H1 (cell line): ENCODE results near the gene KRT4. TPM values are rescaled to one million over a fixed set of nuclear protein-coding genes. Genes with fewer than 3 reads are reported as not detected.

ENCODE experiments used
- CTCF ChIA-PET: fragments of 300-600 bp; sonication (Branson Sonifier 250); formaldehyde crosslinking; loops from one replicate; lab custom pipeline; 2021; ENCODE audit not compliant: partially characterized antibody; lab: Charles Lee
- POLR2A ChIA-PET: fragments of 300-600 bp; sonication (Branson Sonifier 250); formaldehyde crosslinking; loops from one replicate; lab custom pipeline; 2021; ENCODE audit warnings: inconsistent platforms; ENCODE audit not compliant: partially characterized antibody; lab: Charles Lee
- DNase-seq, 2 experiments: peaks; one replicate each; pipeline versions ENCODE4 v3.0.0 to v3.0.0-alpha.2; 2010 to 2022; ENCODE audit warnings: low spot score in 2 of 2, low read depth in 1 of 2, mixed read lengths in 1 of 2
- FAIRE-seq: peaks from 2 replicates; lab custom pipeline; 2011; peaks lifted over from hg19 to GRCh38; lab: Jason Lieb, UNC
- H2AFZ ChIP-seq: 2 replicates; pipeline ENCODE4 v1.8.1; 2012; ENCODE audit warnings: low read length, inconsistent platforms
- H2AK5ac ChIP-seq: 2 replicates; pipeline ENCODE4 v1.6.1; 2013; ENCODE audit warnings: low read depth, low read length
- H2BK120ac ChIP-seq: replicated peaks from 2 replicates; pipeline ENCODE3; 2013; ENCODE audit warnings: low read depth, low read length, inconsistent platforms
- H2BK12ac ChIP-seq: 2 replicates; pipeline ENCODE4 v1.6.1; 2013; ENCODE audit warnings: low read depth, low read length
- H2BK15ac ChIP-seq: 2 replicates; pipeline ENCODE4 v1.6.1; 2013; ENCODE audit warnings: low read length
- H2BK20ac ChIP-seq: 2 replicates; pipeline ENCODE4 v1.6.1; 2013; ENCODE audit warnings: low read length
- H2BK5ac ChIP-seq: 2 replicates; pipeline ENCODE4 v1.6.1; 2013; ENCODE audit warnings: low read depth, low read length
- H3K14ac ChIP-seq: 2 replicates; pipeline ENCODE4 v1.6.1; 2013; ENCODE audit warnings: inconsistent platforms; ENCODE audit not compliant: insufficient read length
- H3K18ac ChIP-seq: 2 replicates; pipeline ENCODE4 v1.6.1; 2013; ENCODE audit warnings: low read length; ENCODE audit errors: extremely low read depth
- H3K23ac ChIP-seq: 2 replicates; pipeline ENCODE4 v1.6.1; 2013; ENCODE audit warnings: inconsistent platforms; ENCODE audit not compliant: insufficient read length
- H3K23me2 ChIP-seq: 2 replicates; pipeline ENCODE4 v1.6.1; 2013; ENCODE audit warnings: low read depth, low read length
- H3K27ac ChIP-seq: 2 replicates; pipeline ENCODE4 v1.6.1; 2011; ENCODE audit warnings: low read depth, low read length, inconsistent platforms
- H3K27me3 ChIP-seq, 4 experiments: replicated peaks in 1 of 4; 1 replicate in 1 of 4; 2 replicates in 3 of 4; pipeline versions ENCODE4 v1.6.1 to v1.8.1; 2011 to 2013; ENCODE audit warnings: low read length in 3 of 4, mild to moderate bottlenecking in 3 of 4, inconsistent platforms in 2 of 4, mixed read lengths in 2 of 4, moderate library complexity in 1 of 4; ENCODE audit not compliant: control insufficient read depth in 3 of 4, insufficient read depth in 3 of 4; ENCODE audit errors: extremely low read depth in 1 of 4
- H3K36me3 ChIP-seq, 4 experiments: 2 replicates each; pipeline versions ENCODE4 v1.6.1 to v1.8.1; 2011 to 2013; ENCODE audit warnings: mild to moderate bottlenecking in 4 of 4, low read length in 3 of 4, moderate library complexity in 2 of 4, control low read depth in 1 of 4, inconsistent platforms in 1 of 4; ENCODE audit not compliant: insufficient read depth in 4 of 4, control insufficient read depth in 2 of 4
- H3K4ac ChIP-seq: replicated peaks from 2 replicates; pipeline ENCODE3; 2013; ENCODE audit warnings: low read length, low read depth, mixed read lengths, inconsistent platforms; ENCODE audit not compliant: insufficient read length
- H3K4me1 ChIP-seq, 4 experiments: replicated peaks in 1 of 4; 1 replicate in 1 of 4; 2 replicates in 3 of 4; pipeline versions ENCODE4 v1.6.1 to v1.8.1; 2011 to 2013; ENCODE audit warnings: low read length in 3 of 4, inconsistent platforms in 2 of 4, mixed read lengths in 1 of 4; ENCODE audit not compliant: insufficient read depth in 4 of 4, control insufficient read depth in 3 of 4
- H3K4me2 ChIP-seq, 2 experiments: 2 replicates each; pipeline versions ENCODE4 v1.6.1 to v1.8.1; 2011 to 2013; ENCODE audit warnings: low read depth in 2 of 2, low read length in 2 of 2, control low read depth in 1 of 2, inconsistent platforms in 1 of 2, mild to moderate bottlenecking in 1 of 2; ENCODE audit not compliant: insufficient read depth in 1 of 2
- H3K4me3 ChIP-seq, 4 experiments: fragments of 200-600, 300-600 bp in 1 of 4; sonication (generic), shearing (Covaris generic), sonication (Bioruptor Twin) in 1 of 4; 2 replicates each; pipeline versions ENCODE4 v1.5.1 to v1.8.1; 2011 to 2016; ENCODE audit warnings: low read length in 4 of 4, low read depth in 3 of 4, control low read depth in 2 of 4, inconsistent platforms in 2 of 4, mild to moderate bottlenecking in 2 of 4, mixed read lengths in 1 of 4, moderate library complexity in 1 of 4; ENCODE audit not compliant: insufficient read depth in 2 of 4; ENCODE audit errors: extremely low read depth in 1 of 4
- H3K56ac ChIP-seq: replicated peaks from 2 replicates; pipeline ENCODE3; 2013; ENCODE audit warnings: low read depth, mild to moderate bottlenecking, mixed read lengths, low read length, inconsistent platforms; ENCODE audit not compliant: insufficient read length
- H3K79me1 ChIP-seq: 2 replicates; pipeline ENCODE4 v1.6.1; 2013; ENCODE audit warnings: low read depth, low read length, control low read depth
- H3K79me2 ChIP-seq, 2 experiments: 2 replicates each; pipeline versions ENCODE4 v1.6.1 to v1.8.1; 2012 to 2013; ENCODE audit warnings: low read length in 2 of 2, mild to moderate bottlenecking in 2 of 2, inconsistent platforms in 1 of 2; ENCODE audit not compliant: insufficient read depth in 2 of 2, control insufficient read depth in 1 of 2
- H3K9ac ChIP-seq, 4 experiments: replicated peaks in 1 of 4; 1 replicate in 1 of 4; 2 replicates in 3 of 4; pipeline versions ENCODE4 v1.6.1 to v1.8.1; 2011 to 2013; ENCODE audit warnings: low read depth in 3 of 4, low read length in 3 of 4, control low read depth in 2 of 4, mild to moderate bottlenecking in 2 of 4, moderate library complexity in 2 of 4, inconsistent platforms in 1 of 4; ENCODE audit errors: extremely low read depth in 1 of 4
- H3K9me3 ChIP-seq, 2 experiments: 2 replicates each; pipeline versions ENCODE4 v1.6.1 to v1.8.1; 2012 to 2013; ENCODE audit warnings: mild to moderate bottlenecking in 2 of 2, moderate library complexity in 2 of 2, control low read depth in 1 of 2, inconsistent platforms in 1 of 2, low read depth in 1 of 2, low read length in 1 of 2, mixed read lengths in 1 of 2; ENCODE audit not compliant: insufficient read depth in 2 of 2
- H4K20me1 ChIP-seq, 2 experiments: replicated peaks in 1 of 2; 2 replicates each; pipeline versions ENCODE3 to v1.8.1; 2011 to 2013; ENCODE audit warnings: inconsistent platforms in 2 of 2, low read length in 2 of 2, mild to moderate bottlenecking in 1 of 2; ENCODE audit not compliant: insufficient read depth in 2 of 2, control insufficient read depth in 1 of 2
- H4K5ac ChIP-seq: 2 replicates; pipeline ENCODE4 v1.6.1; 2013; ENCODE audit warnings: low read length, low read depth, mixed read lengths, inconsistent platforms; ENCODE audit not compliant: insufficient read length
- H4K8ac ChIP-seq: 2 replicates; pipeline ENCODE4 v1.8.0; 2013; ENCODE audit warnings: mild to moderate bottlenecking, moderate library complexity, low read length, inconsistent platforms; ENCODE audit not compliant: insufficient read depth; ENCODE audit errors: extremely low read depth
- H4K91ac ChIP-seq: replicated peaks from 2 replicates; pipeline ENCODE3; 2013; ENCODE audit warnings: low read length, mixed read lengths, inconsistent platforms; ENCODE audit not compliant: insufficient read length
- BRCA1 ChIP-seq: IDR thresholded peaks from 2 replicates; pipeline ENCODE4 v1.6.1; 2012; ENCODE audit warnings: low read depth, low read length, improper control_type of control experiment
- CBX8 ChIP-seq: fragments of 300-800, 300-1000 bp; sonication (generic); IDR thresholded peaks from 2 replicates; pipeline ENCODE4 v1.7.1; 2016; ENCODE audit warnings: low read depth, low read length, borderline replicate concordance
- CREB1 ChIP-seq: IDR thresholded peaks from 2 replicates; pipeline ENCODE4 v1.6.1; 2012; ENCODE audit warnings: inconsistent platforms
- CTBP2 ChIP-seq: IDR thresholded peaks from 2 replicates; pipeline ENCODE4 v1.7.0; 2011; ENCODE audit warnings: borderline replicate concordance, mild to moderate bottlenecking, moderate library complexity, mixed read lengths, low read length; ENCODE audit not compliant: insufficient read depth, insufficient read length
- GTF2F1 ChIP-seq: IDR thresholded peaks from 2 replicates; pipeline ENCODE4 v1.6.1; 2012; ENCODE audit warnings: low read depth, low read length, improper control_type of control experiment, borderline replicate concordance
- SUZ12 ChIP-seq: fragments of 200-600 bp; sonication (generic); IDR thresholded peaks from 2 replicates; pipeline ENCODE4 v1.6.1; 2012; ENCODE audit warnings: mild to moderate bottlenecking, inconsistent platforms, low read length, moderate library complexity, mixed read lengths
- WGBS, 2 experiments: shearing (Covaris generic) in 1 of 2; methylation state at CpG; one replicate each; pipeline versions ENCODE4 v1.1.6 to v1.1.7; 2013 to 2015; ENCODE audit warnings: low lambda C conversion rate in 2 of 2, mixed read lengths in 2 of 2, inconsistent platforms in 1 of 2, low coverage in 1 of 2, missing lambda C conversion rate in 1 of 2; ENCODE audit not compliant: insufficient replicate concordance in 2 of 2, insufficient coverage in 1 of 2, insufficient read length in 1 of 2; ENCODE audit errors: extremely low coverage in 1 of 2, missing lambda C conversion rate in 1 of 2; 5-methylcytosine and 5-hydroxymethylcytosine counted together
- polyA plus RNA-seq, 7 experiments: library from polyadenylated mRNA; depleted of rRNA in 3 of 7; stranded (reverse) in 5 of 7; unstranded in 2 of 7; fragments of >200 nt in 5 of 7; fragments of 200-250 nt in 2 of 7; gene quantifications; 1 replicate in 5 of 7; 2 replicates in 1 of 7; 4 replicates in 1 of 7; pipeline versions ENCODE4 v1.2.1 to v1.2.3, GENCODE V29; 2011 to 2013; ENCODE audit warnings: missing spikeins in 2 of 7, mixed read lengths in 2 of 7
- total RNA-seq: library from RNA; stranded (reverse); fragmentation: NEBNext Ultra II Directional; extraction: Animal tissue kit (Norgen Biotek cat#: 25700); gene quantifications from 2 replicates; pipeline ENCODE4 v1.2.1, GENCODE V29; 2021
- TF ChIP-seq, protein P1 (sequence below): IDR thresholded peaks from 2 replicates; pipeline ENCODE4 v1.6.1; 2011; ENCODE audit warnings: low read depth, mild to moderate bottlenecking, low read length; ENCODE audit not compliant: insufficient read depth

The KRT4 gene
- total and polyA plus RNA-seq, 2 of the 8 experiments (the other 6 are each of a cell fraction or from before 2014, with no cell fraction given), result not detected

DNA sequence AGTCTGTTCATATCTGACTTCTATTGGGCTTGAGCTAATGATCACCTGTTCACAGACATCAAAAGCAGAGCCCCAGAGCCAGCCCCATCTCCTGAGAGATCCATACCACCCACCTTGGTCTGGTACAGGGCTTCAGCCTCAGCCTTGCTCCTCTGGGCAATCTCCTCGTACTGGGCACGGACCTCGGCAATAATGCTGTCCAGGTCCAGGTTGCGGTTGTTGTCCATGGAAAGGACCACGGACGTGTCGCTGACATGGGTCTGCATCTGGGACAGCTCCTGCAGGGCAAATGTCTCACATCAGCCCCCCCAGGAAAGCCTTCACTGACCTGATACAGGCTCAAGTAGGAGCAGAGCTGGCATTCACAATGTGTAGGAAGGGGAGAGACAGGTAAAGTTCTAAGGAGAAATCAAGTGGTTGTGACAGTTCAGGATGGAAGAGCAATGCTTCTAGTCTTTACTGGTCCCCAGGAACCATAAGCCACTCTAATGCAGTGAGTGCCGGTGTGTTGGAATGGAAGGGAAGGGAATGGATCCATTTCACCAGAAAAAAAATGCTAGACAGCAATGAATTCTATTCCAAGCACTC, 5.2 kb downstream of the KRT4 start:
- H3K18ac ChIP-seq, result no peak overlapping the region
- 89% methylated on average over 7 of the region's 8 CpGs; no CpG with 5 or more reads in 1 of the 2 experiments for WGBS, 2 experiments
- H3K23ac ChIP-seq, result no peak overlapping the region
- CTCF ChIA-PET, result interaction anchor here (0.6 to 3.0 kb wide), 6 partner anchors 8 to 684 kb away, joined by 3 to 11 read pairs (median 5); no protein-coding TSS in a partner anchor
- no peaks in the 10 kb centered on the region for H4K20me1 ChIP-seq
- H3K9me3 ChIP-seq, result no peaks in the 10 kb centered on the region
- H3K4ac ChIP-seq, result no peak overlapping the region
- no peak overlapping the region for H3K14ac ChIP-seq
- TF ChIP-seq GTF2F1 (no peak), CTBP2 (no peak), CREB1 (no peak), SUZ12 (no peak), CBX8 (no peak), BRCA1 (no peak)
- TF ChIP-seq, protein P1, sequence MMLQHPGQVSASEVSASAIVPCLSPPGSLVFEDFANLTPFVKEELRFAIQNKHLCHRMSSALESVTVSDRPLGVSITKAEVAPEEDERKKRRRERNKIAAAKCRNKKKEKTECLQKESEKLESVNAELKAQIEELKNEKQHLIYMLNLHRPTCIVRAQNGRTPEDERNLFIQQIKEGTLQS, result no peak
- no peaks in the 10 kb centered on the region for H3K27me3 ChIP-seq
- DNase-seq (no peak), FAIRE-seq (no peak)
- no peak overlapping the region for H3K56ac ChIP-seq
- H3K79me1 ChIP-seq, result no peaks in the 10 kb centered on the region
- no peak overlapping the region for H2BK5ac ChIP-seq
- H3K9ac ChIP-seq, result no peak overlapping the region
- H2BK15ac ChIP-seq, result no peak overlapping the region
- H2AFZ ChIP-seq, result no peak overlapping the region
- H3K23me2 ChIP-seq, result no peaks in the 10 kb centered on the region
- POLR2A ChIA-PET, result no interaction called here
- H4K5ac ChIP-seq, result no peak overlapping the region
- H2AK5ac ChIP-seq, result no peak overlapping the region
- H3K79me2 ChIP-seq, result no peaks in the 10 kb centered on the region
- no peak overlapping the region for H4K91ac ChIP-seq
- H4K8ac ChIP-seq, result no peak overlapping the region
- no peak overlapping the region for H3K4me2 ChIP-seq
- no peak overlapping the region for H2BK12ac ChIP-seq
- no peaks in the 10 kb centered on the region for H3K36me3 ChIP-seq
- no peak overlapping the region for H3K27ac ChIP-seq
- H2BK20ac ChIP-seq, result no peak overlapping the region
- H3K4me1 ChIP-seq, result peaks cover 3 to 6% (median 4%) of the 10 kb centered on the region in 4 experiments
- H3K4me3 ChIP-seq, result no peak overlapping the region
- H2BK120ac ChIP-seq, result no peak overlapping the region
